Hepatocyte (in vitro differentiated cells): ENCODE data around the gene SMLR1.

ENCODE experiments used
- CTCF ChIP-seq: fragments of 200-600 bp; sonication (generic); IDR thresholded peaks from 2 replicates; pipeline ENCODE4 v1.5.1; 2016; ENCODE audit warnings: antibody characterized with exemption, mild to moderate bottlenecking; ENCODE audit not compliant: poor library complexity
- EZH2 ChIP-seq: fragments of 200-600 bp; sonication (generic); IDR thresholded peaks from 2 replicates; pipeline ENCODE4 v1.6.1; 2016; ENCODE audit warnings: antibody characterized with exemption, mild to moderate bottlenecking, borderline replicate concordance

GRCh38 chr6:130849594-130849993 lies 22.4 kb downstream of the SMLR1 start:
- TF ChIP-seq CTCF (no peak), EZH2 (no peak)
